NCI-H2107 treated with DMSO at 0.1 percent for 48 hours (cell line): ENCODE measurements around the gene PTEN.
A peak's percentile ranks its signal among the peaks of the same experiment; 100 is the strongest.
"Not testable (repeated sequence)": the region's sequence is repeated elsewhere in the genome, so short reads cannot be mapped to it uniquely, and the experiment has no call there.

ENCODE experiments used
- DNase-seq: peaks from one replicate; lab custom pipeline; 2025; ENCODE audit not compliant: unreplicated experiment; lab: John Stamatoyannopoulos, UW

PTEN gene

DNA sequence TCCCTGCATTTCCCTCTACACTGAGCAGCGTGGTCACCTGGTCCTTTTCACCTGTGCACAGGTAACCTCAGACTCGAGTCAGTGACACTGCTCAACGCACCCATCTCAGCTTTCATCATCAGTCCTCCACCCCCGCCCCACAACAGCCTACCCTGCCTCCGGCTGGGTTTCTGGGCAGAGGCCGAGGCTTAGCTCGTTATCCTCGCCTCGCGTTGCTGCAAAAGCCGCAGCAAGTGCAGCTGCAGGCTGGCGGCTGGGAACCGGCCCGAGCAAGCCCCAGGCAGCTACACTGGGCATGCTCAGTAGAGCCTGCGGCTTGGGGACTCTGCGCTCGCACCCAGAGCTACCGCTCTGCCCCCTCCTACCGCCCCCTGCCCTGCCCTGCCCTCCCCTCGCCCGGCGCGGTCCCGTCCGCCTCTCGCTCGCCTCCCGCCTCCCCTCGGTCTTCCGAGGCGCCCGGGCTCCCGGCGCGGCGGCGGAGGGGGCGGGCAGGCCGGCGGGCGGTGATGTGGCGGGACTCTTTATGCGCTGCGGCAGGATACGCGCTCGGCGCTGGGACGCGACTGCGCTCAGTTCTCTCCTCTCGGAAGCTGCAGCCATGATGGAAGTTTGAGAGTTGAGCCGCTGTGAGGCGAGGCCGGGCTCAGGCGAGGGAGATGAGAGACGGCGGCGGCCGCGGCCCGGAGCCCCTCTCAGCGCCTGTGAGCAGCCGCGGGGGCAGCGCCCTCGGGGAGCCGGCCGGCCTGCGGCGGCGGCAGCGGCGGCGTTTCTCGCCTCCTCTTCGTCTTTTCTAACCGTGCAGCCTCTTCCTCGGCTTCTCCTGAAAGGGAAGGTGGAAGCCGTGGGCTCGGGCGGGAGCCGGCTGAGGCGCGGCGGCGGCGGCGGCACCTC is at the start of gene PTEN, which contains the start of gene KLLN:
PTEN (plus strand) TSS at position 573 of the 891 bp plus-strand sequence. CDS start 845 bp downstream, outside the sequence.
KLLN (minus strand) TSS at position 481 of the 891 bp plus-strand sequence. CDS start 1,046 bp downstream, outside the sequence.
- peak; percentile 52 for DNase-seq

DNA sequence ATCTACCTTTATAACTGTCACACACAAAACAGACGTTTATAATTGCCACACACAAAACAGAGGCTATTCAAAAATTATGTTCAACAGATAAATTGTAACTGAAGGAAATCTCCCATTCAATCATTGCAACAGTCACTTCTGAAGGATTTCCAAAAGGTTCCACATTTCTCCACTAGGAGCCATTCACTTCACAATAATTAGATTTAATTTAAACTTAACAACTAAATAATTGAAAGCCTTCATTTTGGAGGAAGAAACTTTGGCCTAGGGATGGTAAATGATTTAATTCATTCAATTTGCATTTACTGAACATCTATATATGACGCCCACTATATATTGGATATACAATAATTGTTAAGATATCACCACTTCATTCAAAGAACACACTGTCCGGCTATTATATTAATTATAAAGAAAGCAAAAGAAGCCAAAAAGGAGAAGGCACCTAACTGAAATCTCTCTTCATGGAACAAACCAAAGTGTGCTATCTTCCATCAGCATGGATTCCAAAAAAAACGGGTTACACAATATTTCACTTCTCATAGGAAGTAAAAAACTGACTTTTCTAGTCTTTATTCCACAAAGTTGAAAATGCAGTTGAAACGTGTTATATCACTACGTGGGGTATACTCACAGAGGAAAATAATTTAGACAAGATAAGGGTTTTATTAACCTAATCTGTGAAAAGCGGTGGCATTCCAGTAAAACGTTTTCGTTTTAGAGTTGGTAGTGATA is 47.1 kb upstream of the PTEN start:
- no peak for DNase-seq

DNA sequence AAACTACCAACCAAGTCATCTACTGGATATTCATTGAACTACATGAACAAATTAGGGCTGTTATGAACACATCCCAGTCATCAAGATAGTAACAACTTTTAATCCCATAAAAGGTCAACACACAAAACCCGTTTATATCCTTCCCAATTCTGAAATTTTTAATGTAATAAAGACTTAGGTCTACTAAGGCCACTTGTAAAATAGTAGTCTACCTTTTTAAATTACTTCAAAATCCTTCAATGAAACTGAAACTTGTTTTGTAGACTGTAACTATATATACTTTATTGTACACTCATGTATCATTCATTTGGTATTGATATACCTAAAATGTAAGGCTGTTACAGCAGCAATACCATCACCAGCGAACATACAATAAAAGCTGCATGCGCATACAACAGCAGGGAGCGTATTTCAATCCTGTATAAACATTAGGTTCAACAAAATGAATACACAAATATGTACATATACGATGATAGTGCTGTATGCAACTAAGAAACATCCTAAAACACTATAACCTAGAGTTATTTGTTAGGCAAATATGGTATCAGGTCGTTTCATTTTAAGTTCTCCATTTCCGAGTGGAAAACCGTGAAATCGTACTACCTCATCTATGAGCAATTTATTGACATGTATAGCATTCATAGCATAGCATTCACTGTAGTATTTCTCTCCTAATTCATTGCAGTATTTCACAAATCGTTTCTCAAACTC is 46.4 kb upstream of the PTEN start:
- DNase-seq = no peak

DNA sequence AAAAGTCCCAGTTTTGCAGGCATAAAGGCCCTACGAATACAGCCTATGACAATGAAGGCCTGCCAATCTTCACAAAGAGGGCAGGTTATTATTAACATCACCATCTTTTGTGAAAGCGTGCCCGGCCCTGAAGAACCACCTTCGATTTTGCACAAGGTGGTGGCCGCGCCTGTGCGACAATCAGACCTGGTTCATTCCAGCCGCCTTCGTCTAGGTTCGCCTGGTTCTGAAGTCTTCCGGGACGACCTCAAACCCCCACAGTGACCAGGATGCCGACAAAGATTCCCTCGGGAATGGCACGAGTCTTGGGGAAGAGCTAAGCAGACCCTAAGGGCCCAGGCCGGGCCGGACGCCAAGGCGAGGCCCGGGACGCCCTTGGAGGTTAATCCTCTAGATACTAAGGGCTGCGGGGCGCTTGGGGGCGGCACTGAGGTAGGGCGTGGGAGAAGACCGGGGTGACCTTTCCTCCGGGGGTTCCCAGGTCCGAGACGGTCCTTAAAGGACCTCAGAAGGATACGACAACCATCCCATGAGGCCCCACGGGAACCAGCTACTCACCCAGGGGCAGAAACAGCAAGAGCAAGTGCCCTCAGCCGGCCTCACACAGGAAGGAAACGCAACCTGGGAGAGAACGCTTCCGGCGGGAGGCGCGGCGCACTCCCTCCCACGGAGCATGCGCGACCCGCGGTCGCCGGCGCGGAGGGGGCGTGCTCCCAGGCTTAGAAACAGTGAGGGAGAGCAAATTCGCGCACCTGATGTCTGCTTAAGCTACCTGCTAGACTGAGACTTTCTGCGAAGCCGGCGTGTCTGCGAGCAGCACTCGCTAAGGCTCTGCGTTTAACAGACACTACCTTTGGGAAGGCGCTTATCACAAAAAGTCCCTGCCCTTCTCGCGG is 45.6 kb upstream of the PTEN start, which contains the start of gene ATAD1:
ATAD1 (minus strand) TSS at position 618 of the 896 bp plus-strand sequence. CDS start 3,627 bp downstream, outside the sequence.
- peak; percentile 33 for DNase-seq

DNA sequence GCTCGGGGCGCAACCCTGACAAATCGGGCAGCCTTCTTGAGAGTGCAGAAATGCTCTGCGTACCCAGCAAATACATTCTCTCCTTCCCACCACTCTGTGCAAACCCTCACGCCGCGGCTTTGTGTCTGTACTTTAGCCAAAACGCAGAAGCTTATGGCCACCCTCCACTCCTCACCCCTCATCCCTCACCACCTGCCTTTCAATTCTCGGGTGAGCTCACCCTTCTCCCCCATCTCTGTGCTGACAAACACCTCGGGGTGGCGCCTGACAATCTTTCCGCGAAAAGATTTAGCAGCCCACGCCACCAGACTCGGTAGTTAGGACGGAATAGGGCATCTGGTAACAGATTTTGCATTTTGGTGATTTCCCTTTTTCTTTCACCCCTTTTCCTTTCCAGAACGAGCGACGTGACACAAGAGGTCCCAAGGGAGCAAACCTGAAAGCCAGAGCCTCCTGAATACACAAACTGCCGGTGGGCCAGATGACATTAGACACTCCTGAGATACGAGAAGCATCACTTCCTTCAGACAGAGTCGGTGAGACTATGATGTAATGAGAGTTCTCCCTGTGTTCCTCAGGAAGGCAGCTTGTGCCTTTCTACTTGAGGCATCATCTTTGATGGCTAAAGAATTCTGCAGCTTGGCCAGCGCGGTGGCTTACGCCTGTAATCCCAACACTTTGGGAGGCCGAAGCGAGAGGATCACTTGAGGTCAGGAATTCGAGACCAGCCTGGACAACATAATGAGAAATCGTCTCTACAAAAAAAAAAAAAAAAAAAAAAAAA is 44.7 kb upstream of the PTEN start:
- peak; percentile 36 for DNase-seq

DNA sequence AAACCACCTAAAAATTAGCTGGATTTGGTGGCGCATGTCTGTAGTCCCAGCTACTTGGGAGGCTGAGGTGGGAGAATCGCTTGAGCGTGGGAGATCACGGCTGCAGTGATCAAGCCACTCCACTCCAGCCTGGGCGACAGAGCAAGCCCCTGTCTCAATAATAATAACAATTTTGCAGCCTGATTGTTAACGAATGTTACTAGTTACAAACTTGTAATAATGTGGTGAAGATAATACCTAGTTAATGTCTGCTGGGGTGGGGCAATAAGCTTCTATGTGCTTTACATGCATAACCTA is 44.2 kb upstream of the PTEN start:
- DNase-seq = no peak

DNA sequence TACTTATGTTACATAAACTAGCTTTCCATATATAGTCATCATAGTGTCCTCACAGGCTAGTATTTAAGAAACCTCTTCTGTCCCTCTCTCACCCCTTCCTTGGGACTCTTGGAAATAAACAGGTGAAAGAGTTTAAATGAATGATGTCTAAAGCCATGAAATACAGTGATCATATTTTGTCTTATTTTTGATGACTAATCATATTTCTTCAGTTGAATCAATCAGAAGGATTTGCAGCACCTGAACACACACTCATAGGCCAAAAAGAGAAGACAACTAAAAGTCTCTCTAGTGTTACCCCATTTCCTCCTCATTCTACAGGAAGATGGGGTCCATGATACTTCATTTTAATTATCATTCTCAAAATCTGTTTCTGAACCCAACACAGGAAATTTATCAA is 36.8 kb upstream of the PTEN start:
- DNase-seq = no peak

DNA sequence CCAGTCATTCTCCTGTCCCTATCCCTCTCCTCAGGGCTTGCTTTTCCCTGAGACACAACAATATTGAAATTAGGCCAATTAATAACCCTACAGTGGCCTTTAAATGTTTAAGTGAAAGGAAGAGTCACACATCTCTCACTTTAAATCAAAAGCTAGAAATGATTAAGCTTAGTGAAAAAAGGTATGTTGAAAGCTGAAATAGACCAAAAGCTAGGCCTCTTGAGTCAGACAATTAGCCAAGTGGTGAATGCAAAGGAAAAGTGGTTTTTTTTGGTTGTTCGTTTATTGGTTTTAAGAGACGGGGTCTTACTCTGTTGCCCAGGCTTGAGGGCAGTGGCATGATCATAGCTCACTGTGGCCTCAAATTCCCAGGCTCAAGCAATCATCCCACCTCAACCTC is 35.7 kb upstream of the PTEN start:
- DNase-seq = no peak

DNA sequence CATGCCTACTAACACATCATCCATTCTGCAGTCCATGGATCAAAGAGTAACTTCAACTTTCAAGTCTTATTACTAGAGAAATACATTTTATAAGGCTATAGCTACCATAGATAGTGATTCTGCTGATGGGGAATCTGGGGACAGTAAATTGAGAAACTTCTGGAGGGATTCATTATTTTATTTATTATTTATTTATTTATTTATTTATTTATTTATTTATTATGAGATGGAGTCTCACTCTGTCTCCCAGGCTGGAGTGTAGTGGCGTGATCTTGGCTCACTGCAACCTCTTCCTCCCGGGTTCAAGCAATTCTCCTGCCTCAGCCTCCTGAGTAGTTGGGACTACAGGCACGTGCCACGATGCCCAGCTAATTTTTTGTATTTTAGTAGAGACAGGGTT is 34.4 kb upstream of the PTEN start:
- DNase-seq = not testable (repeated sequence)

DNA sequence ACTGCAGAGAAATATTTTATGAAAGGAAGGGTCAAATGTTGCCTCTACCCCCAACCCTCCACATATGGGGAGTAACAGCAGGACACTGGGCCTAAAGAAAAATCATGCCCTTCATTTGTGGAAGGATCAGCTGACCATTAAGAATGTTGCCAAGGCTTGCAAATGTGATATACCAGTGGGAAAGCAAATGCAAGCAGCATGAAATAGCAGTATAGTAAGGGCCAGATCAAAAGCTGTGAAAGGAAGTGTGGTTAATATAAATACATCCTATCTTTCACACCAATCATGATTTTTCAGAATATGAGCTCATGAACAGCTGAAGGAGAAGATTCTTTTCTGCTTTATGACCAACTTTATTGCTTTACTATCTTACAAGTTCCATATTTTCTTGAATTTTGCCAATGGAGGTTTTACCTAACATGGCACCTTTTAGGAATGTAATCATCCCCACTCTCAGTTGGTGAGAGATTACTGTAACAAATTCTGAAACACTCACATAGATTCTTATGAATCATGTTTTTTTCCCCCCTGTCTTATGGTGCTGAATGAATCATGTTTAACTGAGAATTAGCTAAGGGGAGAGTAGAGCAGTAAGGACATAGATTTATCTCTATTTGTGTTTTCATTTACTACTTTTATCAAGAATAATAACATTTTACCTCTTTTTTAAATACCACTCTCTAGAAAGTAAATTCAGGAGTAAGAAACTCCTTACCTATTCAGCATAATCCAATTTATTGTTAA is 33.3 kb upstream of the PTEN start:
- no peak for DNase-seq

DNA sequence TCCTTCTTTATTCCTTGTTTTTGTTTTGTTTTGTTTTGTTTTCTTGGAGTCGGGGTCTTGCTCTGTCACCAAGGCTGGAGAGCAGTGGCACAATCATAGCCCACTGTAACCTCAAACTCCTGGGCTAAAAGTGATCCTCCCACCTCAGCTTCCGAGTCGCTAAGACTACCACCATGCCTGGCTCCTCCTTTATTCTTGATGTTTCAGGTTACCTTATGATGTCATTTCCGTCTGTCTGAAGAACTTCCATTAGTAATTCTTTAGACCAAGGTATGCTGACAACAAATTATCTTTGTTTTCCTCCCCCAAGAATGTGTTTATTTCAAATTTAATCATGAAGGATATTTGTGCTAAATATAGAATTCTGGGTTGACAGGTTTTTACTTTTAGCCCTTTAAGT is 27.3 kb upstream of the PTEN start:
- DNase-seq = no peak

DNA sequence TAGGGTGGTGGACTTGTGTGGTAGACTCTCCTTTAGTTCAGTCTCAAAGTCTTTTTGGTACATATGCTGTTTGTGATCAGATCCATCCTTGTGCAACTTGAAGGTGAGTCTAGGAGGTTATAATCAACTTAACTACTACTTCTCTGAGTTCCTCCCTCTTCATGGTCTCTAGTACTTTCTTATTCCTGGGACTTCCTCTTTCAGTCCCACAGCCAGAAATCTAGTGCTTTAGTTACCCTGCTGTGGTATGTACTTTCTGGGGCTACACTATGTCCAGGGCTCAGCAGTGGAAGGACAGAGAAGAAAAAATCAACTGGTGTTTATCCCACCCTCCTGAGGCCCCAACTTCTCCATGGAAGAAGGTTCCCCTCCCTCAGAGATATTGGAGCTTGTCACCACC is 26.0 kb upstream of the PTEN start:
- no peak for DNase-seq

DNA sequence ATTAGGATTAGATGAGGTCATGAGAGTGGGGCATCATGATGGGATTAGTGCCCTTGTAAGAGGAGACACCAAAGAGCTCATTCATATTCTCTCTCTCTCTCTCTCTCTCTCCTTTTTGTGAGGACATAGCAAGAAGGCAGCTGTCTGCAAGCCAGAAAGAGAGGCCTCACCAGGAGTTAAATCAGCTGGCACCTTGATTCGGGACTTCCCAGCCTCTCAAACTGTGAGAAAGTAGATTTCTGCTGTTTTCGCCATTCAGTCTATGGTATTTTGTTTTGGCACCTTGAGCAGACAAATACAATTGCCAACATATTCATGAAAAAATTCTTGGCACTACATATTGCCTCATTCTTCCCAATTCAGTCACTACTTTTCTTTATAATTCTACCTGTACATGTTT is 24.8 kb upstream of the PTEN start:
- DNase-seq = no peak

DNA sequence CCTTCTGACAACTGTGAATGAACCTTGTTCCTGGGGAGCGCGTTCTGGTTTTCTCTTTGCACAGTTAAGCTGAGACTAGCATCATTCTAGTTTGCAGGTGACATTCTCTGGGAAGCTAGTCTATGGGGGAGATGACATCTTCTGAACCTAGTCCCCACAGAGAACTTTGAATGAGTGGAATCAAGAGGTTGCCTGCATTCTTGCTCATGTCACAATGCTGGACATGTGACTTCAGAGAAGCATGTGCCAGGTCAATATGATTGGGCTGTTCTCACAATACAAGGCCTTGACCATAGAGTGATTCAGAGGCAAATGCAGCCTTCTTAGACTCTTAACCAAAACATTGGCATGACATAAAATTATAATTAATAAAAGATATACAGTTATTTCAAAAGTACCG is 22.2 kb upstream of the PTEN start:
- no peak for DNase-seq

DNA sequence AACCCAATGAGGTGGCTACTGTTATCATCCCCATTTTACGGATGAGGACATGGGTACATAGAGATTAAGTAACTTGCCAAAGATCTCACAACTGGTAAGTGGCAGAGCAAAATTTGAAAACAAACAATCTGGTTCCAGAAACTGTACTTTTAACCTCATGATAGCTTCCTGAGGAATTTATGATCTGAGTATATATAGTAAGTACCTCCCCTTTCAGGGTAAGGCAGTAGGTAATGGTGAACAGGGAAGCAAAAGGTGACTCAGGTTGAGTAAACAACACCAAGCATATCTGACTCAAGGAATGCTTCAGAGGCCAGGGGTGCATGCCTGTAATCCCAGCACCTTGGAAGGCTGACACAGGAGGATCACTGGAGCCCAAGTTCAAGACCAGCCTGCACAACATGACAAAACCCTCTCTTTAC is 21.2 kb upstream of the PTEN start:
- no peak for DNase-seq

DNA sequence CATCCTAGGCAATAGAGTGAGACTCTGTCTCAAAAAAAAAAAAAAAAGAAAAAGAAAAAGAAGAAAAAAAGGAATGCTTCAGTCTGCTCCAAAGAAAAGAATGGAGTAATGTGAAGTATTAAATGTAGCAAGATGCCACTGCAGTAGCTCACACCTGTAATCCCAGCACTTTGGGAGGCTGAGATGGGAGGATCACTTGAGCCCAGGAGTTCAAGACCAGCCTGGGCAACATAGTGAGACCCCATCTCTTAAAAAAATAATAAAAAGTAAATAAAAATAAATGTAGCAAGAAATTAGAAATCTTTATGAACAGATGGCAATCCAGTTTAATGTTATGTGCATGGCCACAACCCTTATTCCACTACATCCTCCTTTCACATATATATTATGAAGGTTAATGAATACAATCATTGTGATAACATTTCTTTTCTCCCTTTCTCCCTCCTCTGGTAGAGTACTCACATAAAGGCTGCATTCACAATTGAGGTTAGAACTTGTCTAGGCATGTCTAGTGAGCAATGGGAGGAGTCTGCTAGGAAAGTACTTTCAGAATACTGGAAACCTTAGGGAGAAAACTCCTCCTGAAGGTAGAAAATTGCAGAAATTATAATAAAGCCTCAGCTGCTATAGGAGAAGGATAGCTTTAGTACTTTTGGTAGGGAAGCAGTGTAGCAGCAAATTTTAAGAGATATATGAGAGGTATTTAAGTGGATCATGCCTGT is 20.5 kb upstream of the PTEN start:
- no peak for DNase-seq

DNA sequence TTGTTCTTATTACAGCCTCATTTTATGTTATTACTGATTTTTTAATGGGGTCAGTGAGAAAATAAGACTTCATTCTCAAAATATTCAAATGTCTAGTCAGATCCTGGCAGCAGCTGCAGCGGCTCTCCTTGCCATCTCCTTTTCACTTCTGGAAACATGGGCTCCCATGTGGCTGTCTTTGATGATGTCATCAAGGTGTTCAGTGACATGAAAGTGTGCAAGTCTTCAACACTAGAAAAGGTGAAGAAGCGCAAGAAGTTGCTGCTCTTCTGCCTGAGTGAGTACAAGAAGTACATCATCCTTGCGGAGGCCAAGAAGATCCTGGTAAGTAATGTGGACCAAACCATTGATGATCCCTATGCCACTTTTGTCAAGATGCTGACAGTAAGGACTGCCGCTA is 19.7 kb upstream of the PTEN start:
- no peak for DNase-seq

DNA sequence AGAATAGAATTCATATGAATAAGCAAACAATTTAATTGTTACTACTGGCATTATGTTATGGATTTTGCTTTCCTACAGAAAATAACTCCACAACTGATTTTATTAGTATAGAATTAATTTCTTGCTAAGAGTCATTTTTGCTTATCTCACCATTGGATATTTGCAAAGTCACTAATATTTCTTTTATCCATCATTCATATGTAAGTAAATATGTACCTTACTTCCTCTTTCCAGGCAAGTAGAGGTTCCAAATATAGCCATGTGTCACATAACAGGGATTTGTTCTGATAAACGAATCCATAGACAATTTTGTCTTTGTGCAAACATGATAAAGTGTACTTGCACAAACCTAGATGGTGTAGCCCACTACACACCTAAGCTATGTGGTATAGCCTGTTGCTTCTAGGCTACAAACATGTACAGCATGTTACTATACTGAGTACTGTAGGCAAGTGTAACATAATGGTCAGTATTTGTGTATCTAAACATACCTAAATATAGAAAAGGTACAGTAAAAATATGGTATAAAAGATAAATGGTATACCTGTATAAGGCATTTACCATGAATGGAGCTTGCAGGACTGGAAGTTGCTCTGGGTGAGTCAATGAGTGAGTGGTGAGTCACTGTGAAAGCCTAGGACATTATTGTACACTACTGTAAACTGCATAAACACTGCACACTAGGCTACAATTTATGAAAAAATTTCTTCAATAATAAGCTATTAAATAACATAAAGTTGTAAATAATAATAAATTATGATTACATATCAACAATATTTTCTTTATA is 18.4 kb upstream of the PTEN start:
- DNase-seq = no peak
